OCI-LY7 (cell line): ENCODE measurements around the gene GALNT1. TPM values are rescaled to one million over a fixed set of nuclear protein-coding genes. Genes with fewer than 3 reads are reported as not detected.

Experiments used
- BruUV-seq: library from RNA; stranded (reverse); fragments of 400-500 nt; replicated peaks from 2 replicates; lab custom pipeline; 2021; lab: Mats Ljungman, UMichigan
- CTCF ChIA-PET: fragments of 300-600 bp; sonication (Branson Sonifier 250); formaldehyde crosslinking; loops from one replicate; lab custom pipeline; 2022; ENCODE audit warnings: antibody characterized with exemption; ENCODE audit not compliant: unreplicated experiment; lab: Charles Lee
- POLR2A ChIA-PET: fragments of 300-600 bp; sonication (Branson Sonifier 250); formaldehyde crosslinking; loops from one replicate; lab custom pipeline; 2022; ENCODE audit warnings: antibody characterized with exemption; lab: Charles Lee
- DNase-seq: peaks from one replicate; pipeline ENCODE4 v3.0.0-alpha.2; 2015; ENCODE audit warnings: low spot score
- H2AFZ ChIP-seq: fragments of 200-600 bp; sonication (generic), shearing (Covaris generic); 2 replicates; pipeline ENCODE4 v1.6.1; 2014; ENCODE audit warnings: mild to moderate bottlenecking, antibody characterized with exemption, low read length, moderate library complexity
- H3K27ac ChIP-seq: fragments of 200-600 bp; sonication (generic); 2 replicates; pipeline ENCODE4 v1.5.1; 2014; ENCODE audit warnings: mixed run types, low read depth, mild to moderate bottlenecking, moderate library complexity, low read length, inconsistent platforms; ENCODE audit not compliant: poor library complexity, severe bottlenecking
- H3K36me3 ChIP-seq: fragments of 200-600 bp; sonication (generic); 2 replicates; pipeline ENCODE4 v1.6.1; 2014; ENCODE audit warnings: mild to moderate bottlenecking, antibody characterized with exemption, low read length, moderate library complexity, mixed read lengths; ENCODE audit not compliant: insufficient read depth
- H3K4me1 ChIP-seq: fragments of 200-600 bp; sonication (generic); 2 replicates; pipeline ENCODE4 v1.5.1; 2014; ENCODE audit warnings: mild to moderate bottlenecking, low read length; ENCODE audit not compliant: insufficient read depth, poor library complexity, severe bottlenecking
- H3K4me2 ChIP-seq: fragments of 200-600 bp; sonication (generic); 2 replicates; pipeline ENCODE4 v1.6.1; 2014; ENCODE audit warnings: mild to moderate bottlenecking, low read length
- H3K4me3 ChIP-seq: fragments of 200-600 bp; sonication (generic); 2 replicates; pipeline ENCODE4 v1.5.1; 2014; ENCODE audit warnings: mild to moderate bottlenecking, low read depth, low read length; ENCODE audit not compliant: poor library complexity, severe bottlenecking
- H3K79me2 ChIP-seq: fragments of 200-600 bp; sonication (generic); 2 replicates; pipeline ENCODE4 v1.6.1; 2016; ENCODE audit warnings: low read depth, mild to moderate bottlenecking, low read length, moderate library complexity, mixed read lengths; ENCODE audit not compliant: insufficient read depth
- H3K9me2 ChIP-seq: fragments of 200-600 bp; sonication (generic); 2 replicates; pipeline ENCODE4 v1.6.1; 2016; ENCODE audit warnings: mild to moderate bottlenecking, low read length, mixed read lengths; ENCODE audit not compliant: insufficient read depth
- H3K9me3 ChIP-seq: fragments of 200-600 bp; sonication (generic); 2 replicates; pipeline ENCODE4 v1.6.1; 2014; ENCODE audit warnings: mild to moderate bottlenecking, mixed run types, low read length, mixed read lengths
- H4K20me1 ChIP-seq: fragments of 200-600 bp; sonication (generic); 2 replicates; pipeline ENCODE4 v1.6.1; 2014; ENCODE audit warnings: mild to moderate bottlenecking, antibody characterized with exemption, low read length, moderate library complexity, mixed read lengths; ENCODE audit not compliant: insufficient read depth
- EZH2phosphoT487 ChIP-seq: fragments of 200-600 bp; sonication (generic); IDR thresholded peaks from 2 replicates; pipeline ENCODE4 v1.6.1; 2018; ENCODE audit warnings: low read depth, borderline replicate concordance, mild to moderate bottlenecking, mixed run types, antibody characterized with exemption, low read length, moderate library complexity, mixed read lengths
- intact Hi-C: fragments of 100-400 bp; cut with micrococcal nuclease; formaldehyde crosslinking; loops from one replicate; pipeline ENCODE4 v1.10.0; 2022; ENCODE audit not compliant: unreplicated experiment
- total RNA-seq, 2 experiments: library from RNA; depleted of rRNA in 1 of 2; stranded (reverse); fragments of >200 nt in 1 of 2; shearing (Covaris generic) in 1 of 2; gene quantifications; 2 replicates each; pipeline ENCODE4 v1.2.3, GENCODE V29; 2014 to 2022
- TF ChIP-seq, protein P1 (sequence below): fragments of 200-600 bp; sonication (generic); conservative IDR thresholded peaks from 2 replicates; pipeline ENCODE4 v1.5.1; 2014; ENCODE audit warnings: mild to moderate bottlenecking, antibody characterized with exemption, low read length, moderate library complexity, mixed read lengths

The GALNT1 gene
- total RNA-seq, 2 experiments from 2014 or later: 22.0 to 37.2 TPM

DNA sequence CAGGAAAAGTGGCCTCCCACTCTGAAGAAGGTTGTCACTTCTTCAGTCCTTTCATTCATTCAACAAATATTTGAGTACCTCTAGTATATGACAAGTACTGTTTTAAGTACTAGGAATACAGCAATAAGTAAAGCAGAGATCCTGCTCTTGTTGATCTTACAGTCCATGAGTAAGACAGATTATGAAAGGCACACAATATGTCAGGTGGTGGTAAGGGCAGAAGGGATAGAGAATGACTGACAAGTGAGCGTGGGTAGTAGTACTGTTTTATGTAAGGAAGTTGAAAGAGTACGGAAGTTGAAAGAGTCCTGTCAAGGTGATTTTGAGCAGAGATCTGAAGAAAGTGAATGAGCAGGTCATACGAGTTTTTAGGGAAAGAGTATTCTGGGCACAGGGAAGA lies 111.3 kb downstream of the GALNT1 start:
- intact Hi-C loops: no loop called here
- CTCF ChIA-PET: no interaction called here

DNA sequence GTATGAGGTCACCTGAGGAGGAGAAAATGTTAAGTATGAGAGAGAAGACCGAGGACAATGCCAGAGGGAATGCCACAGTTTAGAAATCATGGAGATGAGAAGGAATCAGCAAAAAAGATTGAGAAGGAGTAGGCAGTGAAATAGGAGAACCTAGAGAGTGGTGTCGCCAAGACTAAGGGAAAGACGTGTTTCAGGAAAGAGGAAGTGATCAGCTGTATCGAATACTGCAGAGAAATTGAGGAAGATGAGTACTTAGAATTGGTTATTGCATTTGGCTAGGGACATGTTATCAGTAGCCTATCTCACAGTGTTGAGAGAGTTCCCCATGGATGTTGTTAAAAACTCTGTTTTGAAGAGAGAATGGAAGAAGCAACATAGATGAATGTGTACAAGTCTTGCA lies 112.3 kb downstream of the GALNT1 start:
- CTCF ChIA-PET: no interaction called here
- intact Hi-C loops: no loop called here
- POLR2A ChIA-PET: interaction anchor here (0.8 kb wide), 1 partner anchor 19 kb away, joined by 5 read pairs; no protein-coding TSS in a partner anchor
- Histone ChIP-seq H3K9me3 (no peaks in the 10 kb centered on the region), H3K36me3 (no peaks in the 10 kb centered on the region), H3K4me1 (no peaks in the 10 kb centered on the region), H2AFZ (no peak overlapping the region), H4K20me1 (no peaks in the 10 kb centered on the region), H3K27ac (no peak overlapping the region), H3K9me2 (no peaks in the 10 kb centered on the region), H3K79me2 (no peaks in the 10 kb centered on the region), H3K4me3 (no peak overlapping the region), H3K4me2 (no peak overlapping the region)
- no TSS peak for BruUV-seq
- no peak for DNase-seq
- TF ChIP-seq, protein P1, sequence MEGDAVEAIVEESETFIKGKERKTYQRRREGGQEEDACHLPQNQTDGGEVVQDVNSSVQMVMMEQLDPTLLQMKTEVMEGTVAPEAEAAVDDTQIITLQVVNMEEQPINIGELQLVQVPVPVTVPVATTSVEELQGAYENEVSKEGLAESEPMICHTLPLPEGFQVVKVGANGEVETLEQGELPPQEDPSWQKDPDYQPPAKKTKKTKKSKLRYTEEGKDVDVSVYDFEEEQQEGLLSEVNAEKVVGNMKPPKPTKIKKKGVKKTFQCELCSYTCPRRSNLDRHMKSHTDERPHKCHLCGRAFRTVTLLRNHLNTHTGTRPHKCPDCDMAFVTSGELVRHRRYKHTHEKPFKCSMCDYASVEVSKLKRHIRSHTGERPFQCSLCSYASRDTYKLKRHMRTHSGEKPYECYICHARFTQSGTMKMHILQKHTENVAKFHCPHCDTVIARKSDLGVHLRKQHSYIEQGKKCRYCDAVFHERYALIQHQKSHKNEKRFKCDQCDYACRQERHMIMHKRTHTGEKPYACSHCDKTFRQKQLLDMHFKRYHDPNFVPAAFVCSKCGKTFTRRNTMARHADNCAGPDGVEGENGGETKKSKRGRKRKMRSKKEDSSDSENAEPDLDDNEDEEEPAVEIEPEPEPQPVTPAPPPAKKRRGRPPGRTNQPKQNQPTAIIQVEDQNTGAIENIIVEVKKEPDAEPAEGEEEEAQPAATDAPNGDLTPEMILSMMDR: no peak
- no peak for TF ChIP-seq EZH2phosphoT487

More for the DNA sequence above, 111.3 kb downstream of the GALNT1 start:
- no peak for TF ChIP-seq EZH2phosphoT487
- no TSS peak for BruUV-seq
- Histone ChIP-seq H3K9me2 (no peaks in the 10 kb centered on the region), H3K9me3 (no peaks in the 10 kb centered on the region), H4K20me1 (no peaks in the 10 kb centered on the region), H3K4me3 (no peak overlapping the region), H3K4me2 (no peak overlapping the region), H2AFZ (no peak overlapping the region), H3K4me1 (no peaks in the 10 kb centered on the region), H3K36me3 (no peaks in the 10 kb centered on the region), H3K79me2 (no peaks in the 10 kb centered on the region), H3K27ac (no peak overlapping the region)
- POLR2A ChIA-PET: interaction anchor here (0.8 kb wide), 1 partner anchor 18 kb away, joined by 5 read pairs; no protein-coding TSS in a partner anchor
- no peak for DNase-seq

DNA sequence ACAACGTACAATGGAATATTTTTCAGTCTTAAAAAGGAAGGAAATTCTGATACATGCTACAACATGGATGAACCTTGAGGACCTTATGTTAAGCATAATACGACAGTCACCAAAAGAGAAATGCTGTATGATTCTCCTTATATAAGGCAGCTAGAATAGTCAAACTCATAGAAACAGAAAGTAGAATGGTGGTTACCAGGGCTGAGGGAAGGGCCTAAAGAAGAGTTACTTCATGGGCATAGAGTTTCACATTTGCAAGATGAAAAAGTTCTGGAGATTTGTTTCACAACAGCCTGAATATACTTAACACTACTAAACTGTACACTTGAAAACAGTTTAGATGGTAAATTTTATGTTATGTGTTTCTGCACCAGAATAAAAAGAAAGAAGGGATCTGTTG lies 113.3 kb downstream of the GALNT1 start:
- DNase-seq: no peak
- Histone ChIP-seq H3K79me2 (no peaks in the 10 kb centered on the region), H3K4me2 (no peak overlapping the region), H3K27ac (no peak overlapping the region), H2AFZ (no peak overlapping the region), H3K9me3 (no peaks in the 10 kb centered on the region), H4K20me1 (no peaks in the 10 kb centered on the region), H3K9me2 (no peaks in the 10 kb centered on the region), H3K4me1 (no peaks in the 10 kb centered on the region), H3K4me3 (no peak overlapping the region), H3K36me3 (no peaks in the 10 kb centered on the region)
- POLR2A ChIA-PET: interaction anchor here (1.0 kb wide), 1 partner anchor 8 kb away, joined by 4 read pairs; no protein-coding TSS in a partner anchor
- BruUV-seq: no TSS peak
- CTCF ChIA-PET: no interaction called here
- intact Hi-C loops: no loop called here
- TF ChIP-seq EZH2phosphoT487: no peak
- TF ChIP-seq, protein P1: no peak
